ENCODE results near the gene GXYLT1. TPM values are rescaled to one million over a fixed set of nuclear protein-coding genes. Genes with fewer than 3 reads are reported as not detected.
"Not testable (repeated sequence)": the region's sequence is repeated elsewhere in the genome, so short reads cannot be mapped to it uniquely, and the experiment has no call there.

The GXYLT1 gene
- total RNA-seq, 4 donors from 2014 or later, result 11.3 to 36.2 (median 15.5) TPM

DNA sequence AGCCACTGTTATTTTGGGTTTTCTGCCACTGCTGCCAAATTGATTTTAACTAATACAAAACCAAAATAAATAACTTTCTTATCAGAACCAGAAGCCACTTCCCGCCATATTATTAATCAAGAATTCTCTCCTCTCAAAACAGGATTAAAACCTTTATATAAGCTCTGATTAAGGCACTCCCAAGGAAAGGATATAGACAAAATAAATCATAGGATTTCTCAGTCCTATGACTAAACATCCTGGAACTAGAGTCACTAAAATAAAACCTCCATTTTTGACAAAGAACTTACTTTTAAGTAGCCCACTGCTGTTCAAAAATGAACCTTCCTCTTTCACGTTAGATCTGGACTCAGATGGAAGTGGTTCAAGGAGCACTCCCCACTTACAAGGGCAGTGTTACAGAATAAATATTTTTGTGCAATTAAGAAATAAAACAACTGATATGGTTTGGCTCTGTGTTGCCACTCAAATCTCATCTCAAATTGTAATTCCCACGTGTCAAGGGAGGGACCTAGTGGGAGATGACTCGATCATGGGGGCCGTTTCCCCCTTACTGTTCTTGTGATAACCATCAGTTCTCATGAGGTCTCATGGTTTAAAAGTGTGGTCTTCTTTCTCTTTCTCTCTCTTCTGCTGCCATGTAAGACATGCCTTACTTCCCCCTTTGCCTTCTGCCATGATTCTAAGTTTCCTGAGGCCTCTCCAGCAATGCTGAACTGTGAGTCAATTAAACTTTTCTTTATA, 26.4 kb downstream of the GXYLT1 start:
- H3K27me3 ChIP-seq, result no peaks in the 10 kb centered on the region
- no peak overlapping the region for H3K27ac ChIP-seq
- TF ChIP-seq, protein P1, sequence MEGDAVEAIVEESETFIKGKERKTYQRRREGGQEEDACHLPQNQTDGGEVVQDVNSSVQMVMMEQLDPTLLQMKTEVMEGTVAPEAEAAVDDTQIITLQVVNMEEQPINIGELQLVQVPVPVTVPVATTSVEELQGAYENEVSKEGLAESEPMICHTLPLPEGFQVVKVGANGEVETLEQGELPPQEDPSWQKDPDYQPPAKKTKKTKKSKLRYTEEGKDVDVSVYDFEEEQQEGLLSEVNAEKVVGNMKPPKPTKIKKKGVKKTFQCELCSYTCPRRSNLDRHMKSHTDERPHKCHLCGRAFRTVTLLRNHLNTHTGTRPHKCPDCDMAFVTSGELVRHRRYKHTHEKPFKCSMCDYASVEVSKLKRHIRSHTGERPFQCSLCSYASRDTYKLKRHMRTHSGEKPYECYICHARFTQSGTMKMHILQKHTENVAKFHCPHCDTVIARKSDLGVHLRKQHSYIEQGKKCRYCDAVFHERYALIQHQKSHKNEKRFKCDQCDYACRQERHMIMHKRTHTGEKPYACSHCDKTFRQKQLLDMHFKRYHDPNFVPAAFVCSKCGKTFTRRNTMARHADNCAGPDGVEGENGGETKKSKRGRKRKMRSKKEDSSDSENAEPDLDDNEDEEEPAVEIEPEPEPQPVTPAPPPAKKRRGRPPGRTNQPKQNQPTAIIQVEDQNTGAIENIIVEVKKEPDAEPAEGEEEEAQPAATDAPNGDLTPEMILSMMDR (IDR thresholded peaks at IDR 0.05), result no peak
- no peak for TF ChIP-seq POLR2A (IDR thresholded peaks at IDR 0.05)
- no peaks in the 10 kb centered on the region for H3K9me3 ChIP-seq
- intact Hi-C loops (cut with DNase I; ENCODE audit: low total_unique reads), result no loop called here
- H3K36me3 ChIP-seq, result no peaks in the 10 kb centered on the region
- no peak for DNase-seq
- H3K4me1 ChIP-seq, result no peaks in the 10 kb centered on the region
- H3K4me3 ChIP-seq, result no peak overlapping the region

- Histone ChIP-seq H3K4me3 (no peak overlapping the region), H3K27ac (no peak overlapping the region), H3K27me3 (no peaks in the 10 kb centered on the region), H3K4me1 (no peaks in the 10 kb centered on the region), H3K36me3 (no peaks in the 10 kb centered on the region), H3K9me3 (no peaks in the 10 kb centered on the region)
- DNase-seq, result no peak
- intact Hi-C loops (cut with DNase I; ENCODE audit: low total_unique reads), result no loop called here
- TF ChIP-seq POLR2A (IDR thresholded peaks at IDR 0.05), result no peak
- TF ChIP-seq, protein P1 (IDR thresholded peaks at IDR 0.05), result no peak
These were observed 35.6 kb downstream of the GXYLT1 start for GRCh38 chr12:42109031-42109430.

DNA sequence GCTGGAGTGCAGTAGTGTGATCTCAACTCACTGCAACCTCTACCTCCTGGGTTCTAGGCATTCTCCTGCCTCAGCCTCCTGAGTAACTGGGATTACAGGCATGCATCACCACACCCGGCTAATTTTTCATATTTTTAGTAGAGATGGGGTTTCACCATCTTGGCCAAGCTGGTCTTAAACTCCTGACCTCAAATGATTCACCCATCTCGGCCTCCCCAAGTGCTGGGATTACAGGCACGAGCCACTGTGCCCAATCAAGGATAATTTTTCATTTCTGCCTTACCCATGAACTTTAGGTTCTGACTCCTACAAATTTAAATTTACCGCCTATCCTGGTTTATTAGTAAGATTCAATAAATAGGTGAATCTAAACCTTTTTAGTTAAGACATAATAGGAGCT, 37.9 kb downstream of the GXYLT1 start:
- H3K27ac ChIP-seq; intact Hi-C loops (cut with DNase I; ENCODE audit: low total_unique reads); H3K9me3 ChIP-seq; H3K4me3 ChIP-seq; H3K36me3 ChIP-seq; H3K27me3 ChIP-seq; DNase-seq; H3K4me1 ChIP-seq: not testable (repeated sequence)

GRCh38 chr12:42104784-42105183, 39.9 kb downstream of the GXYLT1 start:
- DNase-seq, result no peak
- no peaks in the 10 kb centered on the region for H3K36me3 ChIP-seq
- H3K4me1 ChIP-seq, result no peaks in the 10 kb centered on the region
- H3K4me3 ChIP-seq, result no peak overlapping the region
- H3K9me3 ChIP-seq, result no peaks in the 10 kb centered on the region
- TF ChIP-seq, protein P1 (IDR thresholded peaks at IDR 0.05), result no peak
- TF ChIP-seq POLR2A (IDR thresholded peaks at IDR 0.05), result no peak
- no peak overlapping the region for H3K27ac ChIP-seq
- H3K27me3 ChIP-seq, result no peaks in the 10 kb centered on the region
- intact Hi-C loops (cut with DNase I; ENCODE audit: low total_unique reads), result no loop called here

- Histone ChIP-seq H3K9me3 (no peaks in the 10 kb centered on the region), H3K27me3 (no peaks in the 10 kb centered on the region), H3K36me3 (no peaks in the 10 kb centered on the region), H3K4me3 (no peak overlapping the region), H3K4me1 (no peaks in the 10 kb centered on the region), H3K27ac (no peak overlapping the region)
- intact Hi-C loops (cut with DNase I; ENCODE audit: low total_unique reads), result no loop called here
- DNase-seq, result no peak
- TF ChIP-seq, protein P1 (IDR thresholded peaks at IDR 0.05), result no peak
- no peak for TF ChIP-seq POLR2A (IDR thresholded peaks at IDR 0.05)
These were observed 40.6 kb downstream of the GXYLT1 start for GRCh38 chr12:42104087-42104486.
